Osteoblast (primary cell): ENCODE data around the gene NKAIN4. TPM values are rescaled to one million over a fixed set of nuclear protein-coding genes. Genes with fewer than 3 reads are reported as not detected.

Experiments used
- DNase-seq: peaks from one replicate; pipeline ENCODE4 v3.0.0; 2011; ENCODE audit warnings: low spot score, mixed read lengths; ENCODE audit not compliant: insufficient read length; ENCODE audit errors: missing footprints
- H2AFZ ChIP-seq: 2 replicates; pipeline ENCODE4 v1.6.0; 2011; ENCODE audit warnings: mild to moderate bottlenecking, low read length
- H3K27ac ChIP-seq: 2 replicates; pipeline ENCODE4 v1.5.1; 2011; ENCODE audit warnings: mild to moderate bottlenecking, low read depth, low read length, moderate library complexity
- H3K27me3 ChIP-seq: 2 replicates; pipeline ENCODE4 v1.6.0; 2012; ENCODE audit warnings: mild to moderate bottlenecking, control low read depth, inconsistent platforms, low read length, moderate library complexity; ENCODE audit not compliant: insufficient read depth
- H3K36me3 ChIP-seq: 2 replicates; pipeline ENCODE4 v1.5.1; 2011; ENCODE audit warnings: mild to moderate bottlenecking, low read length, control low read depth, moderate library complexity; ENCODE audit not compliant: insufficient read depth
- H3K4me1 ChIP-seq: 2 replicates; pipeline ENCODE4 v1.5.1; 2011; ENCODE audit warnings: mild to moderate bottlenecking, low read length, control low read depth, moderate library complexity; ENCODE audit not compliant: insufficient read depth
- H3K4me2 ChIP-seq: 2 replicates; pipeline ENCODE4 v1.6.0; 2011; ENCODE audit warnings: mild to moderate bottlenecking, low read length; ENCODE audit not compliant: insufficient read depth
- H3K4me3 ChIP-seq: fragments of 200-600 bp; sonication (generic); 3 replicates; pipeline ENCODE4 v1.5.1; 2012; ENCODE audit warnings: mild to moderate bottlenecking, low read length, inconsistent platforms; ENCODE audit not compliant: insufficient read depth
- H3K79me2 ChIP-seq: 2 replicates; pipeline ENCODE4 v1.6.0; 2012; ENCODE audit warnings: mild to moderate bottlenecking, low read length, control low read depth, inconsistent platforms; ENCODE audit not compliant: insufficient read depth
- H3K9me3 ChIP-seq: 2 replicates; pipeline ENCODE4 v1.5.1; 2011; ENCODE audit warnings: low read depth, low read length, control low read depth
- H4K20me1 ChIP-seq: 2 replicates; pipeline ENCODE4 v1.6.0; 2012; ENCODE audit warnings: mild to moderate bottlenecking, low read length, control low read depth; ENCODE audit not compliant: insufficient read depth
- total RNA-seq: library from RNA; depleted of rRNA; stranded (reverse); fragments of >200 nt; gene quantifications from 2 replicates; pipeline ENCODE4 v1.2.3, GENCODE V29; 2012
- TF ChIP-seq, protein P1 (sequence below): IDR thresholded peaks from 2 replicates; pipeline ENCODE4 v1.5.1; 2011; ENCODE audit warnings: mild to moderate bottlenecking, low read depth, low read length, moderate library complexity; ENCODE audit errors: extremely low read depth

The NKAIN4 gene
- total RNA-seq, 1 donor, result not detected

DNA sequence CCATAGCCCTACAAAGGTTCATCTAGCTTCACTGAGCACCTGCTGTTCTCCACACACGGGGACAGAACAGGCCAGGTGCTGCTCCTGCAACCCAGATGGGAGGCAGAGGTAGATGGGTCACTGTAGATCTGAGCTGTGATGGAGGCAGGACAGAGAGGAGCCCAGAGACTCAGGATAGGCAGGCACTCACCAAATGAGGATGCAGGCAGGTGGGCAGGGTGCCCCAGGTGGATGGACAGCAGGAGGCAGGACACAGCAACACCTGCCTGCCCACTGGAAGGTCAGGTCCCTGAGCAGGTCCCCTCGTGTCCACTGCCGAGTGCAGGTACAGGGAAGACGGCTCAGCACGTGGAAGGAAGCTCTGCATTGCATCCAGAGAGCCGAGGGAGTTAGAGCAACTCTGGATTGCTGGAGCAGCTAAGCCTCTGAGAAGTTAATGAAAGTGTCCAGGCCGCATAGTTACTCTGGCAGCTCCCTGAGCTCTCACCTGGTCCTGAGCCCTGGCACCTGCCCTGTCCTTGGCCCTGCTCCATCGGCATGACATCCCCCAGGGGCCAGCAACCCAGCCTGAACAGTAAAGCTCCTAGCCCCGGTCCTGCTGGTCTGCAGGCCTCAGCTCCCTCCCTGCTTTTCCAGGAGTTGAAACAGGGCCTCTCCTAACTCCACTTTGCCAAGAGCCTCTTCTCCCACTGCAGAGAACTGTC, 33.4 kb downstream of the NKAIN4 start:
- no peak overlapping the region for H3K27ac ChIP-seq
- H3K79me2 ChIP-seq, result no peaks in the 10 kb centered on the region
- DNase-seq, result peak; percentile 65
- H3K27me3 ChIP-seq, result peaks cover 11% of the 10 kb centered on the region
- TF ChIP-seq, protein P1, sequence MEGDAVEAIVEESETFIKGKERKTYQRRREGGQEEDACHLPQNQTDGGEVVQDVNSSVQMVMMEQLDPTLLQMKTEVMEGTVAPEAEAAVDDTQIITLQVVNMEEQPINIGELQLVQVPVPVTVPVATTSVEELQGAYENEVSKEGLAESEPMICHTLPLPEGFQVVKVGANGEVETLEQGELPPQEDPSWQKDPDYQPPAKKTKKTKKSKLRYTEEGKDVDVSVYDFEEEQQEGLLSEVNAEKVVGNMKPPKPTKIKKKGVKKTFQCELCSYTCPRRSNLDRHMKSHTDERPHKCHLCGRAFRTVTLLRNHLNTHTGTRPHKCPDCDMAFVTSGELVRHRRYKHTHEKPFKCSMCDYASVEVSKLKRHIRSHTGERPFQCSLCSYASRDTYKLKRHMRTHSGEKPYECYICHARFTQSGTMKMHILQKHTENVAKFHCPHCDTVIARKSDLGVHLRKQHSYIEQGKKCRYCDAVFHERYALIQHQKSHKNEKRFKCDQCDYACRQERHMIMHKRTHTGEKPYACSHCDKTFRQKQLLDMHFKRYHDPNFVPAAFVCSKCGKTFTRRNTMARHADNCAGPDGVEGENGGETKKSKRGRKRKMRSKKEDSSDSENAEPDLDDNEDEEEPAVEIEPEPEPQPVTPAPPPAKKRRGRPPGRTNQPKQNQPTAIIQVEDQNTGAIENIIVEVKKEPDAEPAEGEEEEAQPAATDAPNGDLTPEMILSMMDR, result no peak
- no peaks in the 10 kb centered on the region for H3K36me3 ChIP-seq
- H2AFZ ChIP-seq, result no peak overlapping the region
- no peak overlapping the region for H3K4me3 ChIP-seq
- H3K4me1 ChIP-seq, result peaks cover 12% of the 10 kb centered on the region
- no peaks in the 10 kb centered on the region for H3K9me3 ChIP-seq
- H4K20me1 ChIP-seq, result no peaks in the 10 kb centered on the region
- H3K4me2 ChIP-seq, result no peak overlapping the region

DNA sequence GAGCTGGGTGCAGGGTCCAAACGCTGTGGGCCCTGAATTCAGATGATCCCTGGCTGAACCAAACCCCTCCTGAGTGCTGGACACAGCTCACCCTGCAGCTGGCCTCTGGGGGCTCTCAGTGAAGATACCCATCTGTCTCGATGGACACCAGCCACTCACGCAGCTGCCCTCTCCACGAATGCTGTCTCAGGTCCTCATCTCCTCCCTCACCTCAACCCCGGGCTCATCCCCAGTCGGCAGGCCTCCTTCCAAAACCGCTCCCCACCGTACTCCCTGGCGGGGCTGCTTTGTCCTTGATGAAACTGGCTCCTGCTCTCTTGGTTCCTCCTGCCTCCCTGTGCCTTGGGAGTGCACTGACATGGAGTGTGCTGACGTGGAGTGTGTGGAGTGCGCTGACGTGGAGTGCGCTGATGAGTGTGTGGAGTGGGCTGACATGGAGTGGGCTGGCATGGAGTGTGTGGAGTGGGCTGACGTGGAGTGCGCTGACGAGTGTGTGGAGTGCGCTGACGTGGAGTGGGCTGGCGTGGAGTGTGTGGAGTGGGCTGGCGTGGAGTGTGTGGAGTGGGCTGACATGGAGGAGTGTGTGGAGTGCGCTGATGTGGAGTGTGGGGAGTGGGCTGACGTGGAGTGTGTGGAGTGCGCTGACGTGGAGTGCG, 34.3 kb downstream of the NKAIN4 start:
- TF ChIP-seq, protein P1, result no peak
- no peak overlapping the region for H2AFZ ChIP-seq
- H3K9me3 ChIP-seq, result no peaks in the 10 kb centered on the region
- H3K4me2 ChIP-seq, result no peak overlapping the region
- H3K4me1 ChIP-seq, result peaks cover 11% of the 10 kb centered on the region
- no peak overlapping the region for H3K27ac ChIP-seq
- DNase-seq, result peak; percentile 81
- no peak overlapping the region for H3K4me3 ChIP-seq
- peaks cover 8% of the 10 kb centered on the region for H3K79me2 ChIP-seq
- peaks cover 8% of the 10 kb centered on the region for H3K27me3 ChIP-seq
- H3K36me3 ChIP-seq, result no peaks in the 10 kb centered on the region
- peaks cover 4% of the 10 kb centered on the region for H4K20me1 ChIP-seq

DNA sequence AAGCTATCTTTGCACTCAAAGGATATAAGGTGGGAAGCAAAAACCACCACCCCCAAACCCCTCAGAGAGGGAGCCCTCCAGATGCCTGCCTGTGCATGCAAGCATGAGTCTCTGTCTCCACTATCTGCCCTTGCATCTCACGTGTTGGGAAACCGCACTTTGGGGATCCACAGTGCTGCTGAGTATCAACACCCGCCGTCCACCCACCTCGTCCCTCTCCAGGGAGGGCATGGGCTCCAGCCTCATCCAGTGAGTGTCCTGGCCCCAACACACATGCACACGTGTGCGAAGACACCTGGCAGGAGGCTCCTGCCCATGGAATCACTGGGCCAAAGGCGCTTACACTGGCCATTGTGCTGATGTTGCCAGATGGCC, 34.8 kb downstream of the NKAIN4 start:
- Histone ChIP-seq H3K4me3 (no peak overlapping the region), H2AFZ (no peak overlapping the region), H3K4me2 (no peak overlapping the region), H4K20me1 (peaks cover 9% of the 10 kb centered on the region), H3K4me1 (peaks cover 12% of the 10 kb centered on the region), H3K9me3 (no peaks in the 10 kb centered on the region), H3K27ac (no peak overlapping the region), H3K36me3 (peaks cover 5% of the 10 kb centered on the region), H3K27me3 (peaks cover 8% of the 10 kb centered on the region), H3K79me2 (peaks cover 13% of the 10 kb centered on the region)
- DNase-seq, result peak; percentile 38
- TF ChIP-seq, protein P1, result no peak

DNA sequence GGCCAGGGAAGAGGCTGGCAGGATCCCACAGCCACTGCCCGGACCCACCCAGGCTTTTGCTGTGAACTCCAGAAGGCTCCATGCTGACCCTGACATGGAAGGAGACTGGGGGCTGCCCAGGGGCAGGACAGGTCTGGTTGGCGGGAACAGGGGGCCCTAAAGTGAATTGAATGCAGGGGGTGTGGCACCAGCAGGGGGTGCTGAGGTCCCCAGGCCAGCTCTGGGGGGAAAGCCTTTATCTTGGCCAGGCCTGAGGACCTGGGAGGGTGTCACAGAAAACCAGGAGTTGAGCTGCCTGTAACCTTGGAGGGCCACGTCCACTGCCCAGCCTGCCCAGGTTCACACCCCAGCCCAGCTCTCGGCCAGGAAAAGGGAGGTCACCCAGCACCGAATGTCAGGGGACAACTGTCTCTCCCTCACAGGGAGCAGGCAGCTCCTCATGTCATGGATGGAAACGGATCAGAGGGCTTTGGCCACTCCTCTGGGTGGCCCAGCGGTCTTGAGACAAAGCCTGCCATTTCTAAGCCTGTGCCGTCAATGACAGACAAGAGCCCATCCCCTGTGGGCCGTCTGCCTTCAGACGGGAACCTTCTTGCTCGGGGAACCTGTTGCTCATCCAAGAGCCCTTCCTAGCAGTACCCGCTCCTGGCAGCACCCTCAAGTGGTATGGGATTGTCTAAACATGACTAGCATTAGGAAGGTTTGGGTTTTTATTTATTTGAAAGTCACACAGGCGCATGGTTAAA, 35.4 kb downstream of the NKAIN4 start:
- peaks cover 15% of the 10 kb centered on the region for H4K20me1 ChIP-seq
- H3K4me1 ChIP-seq, result peaks cover 14% of the 10 kb centered on the region
- H3K27me3 ChIP-seq, result peaks cover 8% of the 10 kb centered on the region
- no peak overlapping the region for H3K4me3 ChIP-seq
- H3K79me2 ChIP-seq, result peaks cover 19% of the 10 kb centered on the region
- TF ChIP-seq, protein P1, result no peak
- H2AFZ ChIP-seq, result no peak overlapping the region
- H3K36me3 ChIP-seq, result peaks cover 11% of the 10 kb centered on the region
- no peak overlapping the region for H3K27ac ChIP-seq
- no peak overlapping the region for H3K4me2 ChIP-seq
- no peaks in the 10 kb centered on the region for H3K9me3 ChIP-seq
- peak; percentile 57 for DNase-seq
